Neural crest cell (in vitro differentiated cells): ENCODE results near the gene PIGA. TPM values are rescaled to one million over a fixed set of nuclear protein-coding genes. Genes with fewer than 3 reads are reported as not detected.

Experiments
- DNase-seq: peaks from one replicate; pipeline ENCODE4 v3.0.0; 2021; ENCODE audit warnings: low read depth, mixed read lengths, low spot score
- H3K27ac Mint-ChIP-seq: one replicate; pipeline ENCODE4 v1.8.0; 2021; ENCODE audit warnings: mild to moderate bottlenecking, mixed read lengths; ENCODE audit not compliant: unreplicated experiment
- H3K27me3 Mint-ChIP-seq: 2 replicates; pipeline ENCODE4 v1.8.0; 2021; ENCODE audit warnings: low read depth, mild to moderate bottlenecking, mixed read lengths
- H3K36me3 Mint-ChIP-seq: 2 replicates; pipeline ENCODE4 v1.8.0; 2021; ENCODE audit warnings: low read depth, mild to moderate bottlenecking, mixed read lengths
- H3K4me1 Mint-ChIP-seq: 2 replicates; pipeline ENCODE4 v1.8.0; 2021; ENCODE audit warnings: mixed read lengths
- H3K4me3 Mint-ChIP-seq: one replicate; pipeline ENCODE4 v1.8.0; 2021; ENCODE audit warnings: mild to moderate bottlenecking, mixed read lengths
- H3K9me3 Mint-ChIP-seq: 2 replicates; pipeline ENCODE4 v1.8.0; 2021; ENCODE audit warnings: mixed read lengths
- total RNA-seq: library from RNA; stranded (reverse); gene quantifications from 2 replicates; pipeline ENCODE4 v1.2.1, GENCODE V29; 2021
- TF ChIP-seq, protein P1 (sequence below): fragments of 200-600 bp; sonication (generic); conservative IDR thresholded peaks from 2 replicates; pipeline ENCODE4 v1.5.0; 2021; ENCODE audit warnings: antibody characterized with exemption, mild to moderate bottlenecking

PIGA gene
- total RNA-seq, 1 donor from 2014 or later, result 23.6 TPM

DNA sequence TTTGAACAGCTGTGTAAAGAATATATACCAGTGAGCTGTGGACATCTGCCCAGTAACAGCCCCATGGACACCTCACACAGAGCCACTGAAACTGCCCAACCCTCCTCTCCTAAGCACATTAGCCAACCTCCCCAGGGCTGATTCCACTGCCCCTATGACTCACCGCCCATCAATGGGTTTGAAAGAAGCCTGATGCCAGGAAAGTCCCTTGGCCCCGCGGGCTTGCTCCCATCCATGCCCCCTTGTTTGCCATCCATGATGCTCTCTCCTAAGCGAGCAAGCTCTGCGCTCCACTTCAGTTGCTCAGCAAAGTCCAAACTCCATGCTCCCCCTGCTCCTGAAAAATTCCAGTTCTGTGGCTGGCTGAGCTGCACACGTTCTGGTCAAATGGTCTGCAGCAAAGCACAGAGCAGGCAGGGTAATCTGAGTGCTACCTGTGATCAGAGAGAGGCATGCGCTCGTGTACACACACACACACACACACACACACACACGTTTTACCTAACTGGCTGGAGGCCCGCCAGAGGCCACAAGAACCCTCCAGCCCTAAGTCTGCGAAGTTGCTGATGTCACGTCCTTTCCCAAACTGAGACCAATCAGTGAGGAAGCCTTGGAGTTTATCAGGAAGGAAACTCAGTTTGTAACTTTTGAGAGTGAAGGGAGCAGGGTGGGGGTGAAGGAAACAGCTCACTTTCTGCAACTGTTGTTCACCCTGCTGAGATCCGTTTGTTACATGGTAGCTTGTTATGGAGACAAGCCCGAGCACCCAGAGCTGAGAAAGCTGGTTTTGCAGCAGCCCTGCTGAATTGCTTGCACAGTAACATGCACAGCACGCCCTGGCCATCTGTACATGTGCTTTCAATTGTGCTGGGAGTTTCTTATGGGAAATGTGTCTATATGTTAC lies 65.5 kb downstream of the PIGA start, which contains the start of gene ASB9:
Gene ASB9 (minus strand): TSS at position 466 of the 904 bp plus-strand sequence. CDS start 209 bp downstream, at position 257.
- TF ChIP-seq, protein P1, sequence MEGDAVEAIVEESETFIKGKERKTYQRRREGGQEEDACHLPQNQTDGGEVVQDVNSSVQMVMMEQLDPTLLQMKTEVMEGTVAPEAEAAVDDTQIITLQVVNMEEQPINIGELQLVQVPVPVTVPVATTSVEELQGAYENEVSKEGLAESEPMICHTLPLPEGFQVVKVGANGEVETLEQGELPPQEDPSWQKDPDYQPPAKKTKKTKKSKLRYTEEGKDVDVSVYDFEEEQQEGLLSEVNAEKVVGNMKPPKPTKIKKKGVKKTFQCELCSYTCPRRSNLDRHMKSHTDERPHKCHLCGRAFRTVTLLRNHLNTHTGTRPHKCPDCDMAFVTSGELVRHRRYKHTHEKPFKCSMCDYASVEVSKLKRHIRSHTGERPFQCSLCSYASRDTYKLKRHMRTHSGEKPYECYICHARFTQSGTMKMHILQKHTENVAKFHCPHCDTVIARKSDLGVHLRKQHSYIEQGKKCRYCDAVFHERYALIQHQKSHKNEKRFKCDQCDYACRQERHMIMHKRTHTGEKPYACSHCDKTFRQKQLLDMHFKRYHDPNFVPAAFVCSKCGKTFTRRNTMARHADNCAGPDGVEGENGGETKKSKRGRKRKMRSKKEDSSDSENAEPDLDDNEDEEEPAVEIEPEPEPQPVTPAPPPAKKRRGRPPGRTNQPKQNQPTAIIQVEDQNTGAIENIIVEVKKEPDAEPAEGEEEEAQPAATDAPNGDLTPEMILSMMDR, result no peak
- Mint-ChIP-seq H3K9me3 (no peaks in the 10 kb centered on the region), H3K36me3 (no peaks in the 10 kb centered on the region), H3K27ac (peak within 1 kb of the TSS; percentile 71), H3K27me3 (no peaks in the 10 kb centered on the region), H3K4me3 (no peak within 1 kb of the TSS), H3K4me1 (peaks cover 5% of the 10 kb centered on the region)
- DNase-seq, result no peak

Other genes with a start within 250 kb of the PIGA start
- gene ASB9, start 65.4 kb downstream of the PIGA start, total RNA-seq, result 0.28 TPM in 1 of 2 replicates, not detected in the other
- gene ASB11, start 19.9 kb downstream of the PIGA start, total RNA-seq, result not detected in 2 replicates
- gene VEGFD, start 48.9 kb upstream of the PIGA start, total RNA-seq, result 0.43 and 1.2 TPM in 2 replicates
- 53.4 and 58.4 TPM in 2 replicates for gene PIR, start 157.8 kb upstream of the PIGA start, total RNA-seq
- gene BMX, start 165.3 kb upstream of the PIGA start, total RNA-seq, result not detected in 2 replicates